ENCODE data around the gene TALDO1.

The TALDO1 gene

GRCh38 chr11:777288-778255 is 30.3 kb downstream of the TALDO1 start, which contains the start of gene GATD1:
GATD1 (minus strand) TSS chr11:777487; CDS start chr11:777462, 25 bp downstream.
- Mint-ChIP-seq H3K36me3 (ENCODE audit: low read depth) (no peaks in the 10 kb centered on the region), H3K4me1 (ENCODE audit: low read depth) (peaks cover 9% of the 10 kb centered on the region), H3K4me3 (peak within 1 kb of the TSS; percentile 81), H3K27ac (peak within 1 kb of the TSS; percentile 77), H3K27me3 (ENCODE audit: low read depth) (no peaks in the 10 kb centered on the region), H3K9me3 (no peaks in the 10 kb centered on the region)

DNA sequence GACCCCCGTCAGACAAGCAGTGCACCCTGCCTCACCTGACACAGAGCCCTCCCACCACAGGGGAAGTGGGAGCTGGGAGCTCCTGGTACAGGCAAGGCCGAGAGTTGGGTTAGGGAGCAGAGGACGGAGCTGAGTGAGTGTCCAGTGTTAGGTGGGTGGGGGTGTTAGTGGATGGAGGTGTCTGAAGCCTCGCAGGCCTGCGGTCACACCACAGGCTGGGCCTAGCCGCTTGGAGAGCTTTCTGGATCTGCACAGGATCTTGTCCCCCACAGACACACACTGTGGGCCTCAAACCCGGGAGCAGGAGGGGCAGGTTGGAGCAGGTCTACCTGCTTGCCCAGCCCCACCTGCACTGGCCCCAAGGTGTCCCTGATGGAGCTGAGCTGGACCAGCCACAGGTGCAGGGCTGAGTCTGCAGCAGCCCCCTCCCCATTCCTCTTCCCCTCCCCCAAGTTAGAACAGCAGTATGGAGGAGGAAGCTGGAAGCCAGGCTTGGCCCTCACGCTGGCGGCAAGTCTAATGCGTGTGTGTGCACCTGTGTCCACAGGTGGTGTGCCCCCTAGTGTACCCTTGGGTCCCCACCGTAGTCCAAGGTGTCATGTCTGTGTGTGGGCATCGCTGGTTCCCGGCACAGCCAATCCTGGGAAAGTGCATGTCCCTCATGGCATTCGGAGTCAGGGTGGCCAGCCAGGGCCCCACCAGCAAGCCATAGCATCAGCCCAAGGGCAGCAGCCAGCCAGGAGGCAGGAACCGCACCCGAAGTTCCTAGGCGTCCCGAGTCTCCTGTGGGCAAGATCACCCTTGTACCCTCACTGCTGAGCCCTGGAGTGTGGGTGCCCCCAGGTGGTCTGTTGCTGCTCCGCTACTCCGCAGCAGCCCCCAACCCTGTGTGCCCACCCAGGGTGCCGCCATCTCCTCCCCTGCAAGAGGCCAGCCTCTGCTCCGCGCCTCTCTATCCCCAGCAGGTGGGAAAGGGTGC is 32.0 kb downstream of the TALDO1 start:
- H3K9me3 Mint-ChIP-seq, result no peaks in the 10 kb centered on the region
- H3K4me1 Mint-ChIP-seq (ENCODE audit: low read depth), result peaks cover 9% of the 10 kb centered on the region
- H3K36me3 Mint-ChIP-seq (ENCODE audit: low read depth), result peaks cover 5% of the 10 kb centered on the region
- H3K4me3 Mint-ChIP-seq, result peak overlapping the region; percentile 25
- no peaks in the 10 kb centered on the region for H3K27me3 Mint-ChIP-seq (ENCODE audit: low read depth)
- H3K27ac Mint-ChIP-seq, result no peak overlapping the region

DNA sequence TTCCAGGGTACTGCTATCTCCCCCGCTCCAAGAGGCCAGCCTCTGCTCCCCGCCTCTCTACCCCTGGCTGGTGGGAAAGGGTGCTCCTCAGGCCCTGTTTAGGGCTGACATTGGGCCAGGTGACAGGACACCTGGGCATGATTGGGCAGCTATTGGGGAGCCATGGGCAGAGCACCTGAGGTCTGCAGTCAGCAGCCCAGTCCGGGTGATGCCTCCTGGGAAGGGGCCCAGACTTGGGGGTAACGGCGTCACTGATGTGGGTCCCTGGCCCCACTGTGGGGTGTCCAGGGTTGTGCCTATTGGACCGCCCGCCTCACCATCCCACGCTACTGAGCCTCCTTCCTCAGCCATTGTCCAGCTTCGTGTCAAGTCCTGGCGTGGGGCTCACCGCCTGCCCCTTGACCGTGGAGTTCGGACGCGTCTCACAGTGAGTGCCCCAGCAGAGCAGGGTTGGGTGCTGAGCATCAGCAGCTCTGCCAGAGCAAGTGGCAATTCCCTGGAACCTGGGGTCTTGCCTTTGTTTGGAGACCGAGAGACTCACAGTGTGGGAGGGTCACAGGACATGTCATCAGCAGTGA is 32.8 kb downstream of the TALDO1 start:
- Mint-ChIP-seq H3K4me1 (ENCODE audit: low read depth) (peaks cover 9% of the 10 kb centered on the region), H3K36me3 (ENCODE audit: low read depth) (peaks cover 5% of the 10 kb centered on the region), H3K4me3 (no peak overlapping the region), H3K27me3 (ENCODE audit: low read depth) (no peaks in the 10 kb centered on the region), H3K27ac (no peak overlapping the region), H3K9me3 (no peaks in the 10 kb centered on the region)

- Mint-ChIP-seq H3K9me3 (no peaks in the 10 kb centered on the region), H3K4me3 (no peak overlapping the region), H3K27me3 (ENCODE audit: low read depth) (no peaks in the 10 kb centered on the region), H3K36me3 (ENCODE audit: low read depth) (peaks cover 5% of the 10 kb centered on the region), H3K4me1 (ENCODE audit: low read depth) (peaks cover 1% of the 10 kb centered on the region), H3K27ac (no peak overlapping the region)
Observed at GRCh38 chr11:782264-783174, 35.3 kb downstream of the TALDO1 start.

GRCh38 chr11:783581-784015 is 36.3 kb downstream of the TALDO1 start:
- Mint-ChIP-seq H3K9me3 (no peaks in the 10 kb centered on the region), H3K27me3 (ENCODE audit: low read depth) (no peaks in the 10 kb centered on the region), H3K27ac (no peak overlapping the region), H3K36me3 (ENCODE audit: low read depth) (peaks cover 5% of the 10 kb centered on the region), H3K4me1 (ENCODE audit: low read depth) (no peaks in the 10 kb centered on the region), H3K4me3 (no peak overlapping the region)

- no peaks in the 10 kb centered on the region for H3K27me3 Mint-ChIP-seq (ENCODE audit: low read depth)
- no peaks in the 10 kb centered on the region for H3K4me1 Mint-ChIP-seq (ENCODE audit: low read depth)
- no peaks in the 10 kb centered on the region for H3K9me3 Mint-ChIP-seq
- H3K36me3 Mint-ChIP-seq (ENCODE audit: low read depth), result peaks cover 5% of the 10 kb centered on the region
- no peak overlapping the region for H3K27ac Mint-ChIP-seq
- no peak overlapping the region for H3K4me3 Mint-ChIP-seq
Observed at GRCh38 chr11:786235-787083, 39.2 kb downstream of the TALDO1 start.

GRCh38 chr11:787084-787675 is 39.9 kb downstream of the TALDO1 start:
- H3K9me3 Mint-ChIP-seq, result no peaks in the 10 kb centered on the region
- no peaks in the 10 kb centered on the region for H3K4me1 Mint-ChIP-seq (ENCODE audit: low read depth)
- H3K27me3 Mint-ChIP-seq (ENCODE audit: low read depth), result no peaks in the 10 kb centered on the region
- peaks cover 5% of the 10 kb centered on the region for H3K36me3 Mint-ChIP-seq (ENCODE audit: low read depth)
- H3K4me3 Mint-ChIP-seq, result no peak overlapping the region
- no peak overlapping the region for H3K27ac Mint-ChIP-seq

DNA sequence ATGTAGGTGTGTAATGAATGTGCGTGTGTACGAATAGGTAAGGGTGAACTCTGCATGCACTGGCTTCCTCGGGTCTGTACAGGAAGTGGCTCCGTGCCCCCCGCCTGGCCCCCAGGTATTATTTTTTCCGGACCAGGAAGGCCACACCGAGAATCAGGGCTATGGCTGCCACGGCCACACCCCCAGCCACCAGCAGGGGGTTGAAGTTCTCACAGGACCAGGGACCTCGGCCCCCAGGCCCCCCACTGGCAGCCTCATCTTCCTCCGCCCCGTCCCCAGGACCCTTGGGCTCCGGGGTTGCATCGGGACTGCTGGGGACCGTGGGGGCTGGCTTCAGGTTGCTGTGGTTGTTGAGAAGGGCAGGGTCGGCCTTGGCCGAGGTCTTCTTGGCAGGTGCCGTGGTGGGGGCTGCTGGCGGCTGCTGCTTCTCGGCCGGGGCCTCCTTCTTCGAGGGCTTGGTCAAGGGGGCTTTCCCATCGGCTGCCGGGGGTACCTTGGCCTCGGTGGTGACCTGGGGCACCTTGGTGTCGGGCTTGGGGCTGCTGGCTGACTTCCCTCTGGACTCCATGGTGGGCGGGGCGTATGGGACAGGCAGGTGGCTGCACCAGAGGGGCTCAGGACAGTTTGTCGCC is 40.9 kb downstream of the TALDO1 start:
- no peak overlapping the region for H3K4me3 Mint-ChIP-seq
- H3K27ac Mint-ChIP-seq, result no peak overlapping the region
- peaks cover 5% of the 10 kb centered on the region for H3K36me3 Mint-ChIP-seq (ENCODE audit: low read depth)
- no peaks in the 10 kb centered on the region for H3K9me3 Mint-ChIP-seq
- no peaks in the 10 kb centered on the region for H3K27me3 Mint-ChIP-seq (ENCODE audit: low read depth)
- H3K4me1 Mint-ChIP-seq (ENCODE audit: low read depth), result no peaks in the 10 kb centered on the region

- no peaks in the 10 kb centered on the region for H3K4me1 Mint-ChIP-seq (ENCODE audit: low read depth)
- H3K36me3 Mint-ChIP-seq (ENCODE audit: low read depth), result peaks cover 3% of the 10 kb centered on the region
- H3K4me3 Mint-ChIP-seq, result peak overlapping the region; percentile 21
- no peak overlapping the region for H3K27ac Mint-ChIP-seq
- H3K27me3 Mint-ChIP-seq (ENCODE audit: low read depth), result no peaks in the 10 kb centered on the region
- H3K9me3 Mint-ChIP-seq, result no peaks in the 10 kb centered on the region
Observed at GRCh38 chr11:788953-789940, 42.0 kb downstream of the TALDO1 start.

DNA sequence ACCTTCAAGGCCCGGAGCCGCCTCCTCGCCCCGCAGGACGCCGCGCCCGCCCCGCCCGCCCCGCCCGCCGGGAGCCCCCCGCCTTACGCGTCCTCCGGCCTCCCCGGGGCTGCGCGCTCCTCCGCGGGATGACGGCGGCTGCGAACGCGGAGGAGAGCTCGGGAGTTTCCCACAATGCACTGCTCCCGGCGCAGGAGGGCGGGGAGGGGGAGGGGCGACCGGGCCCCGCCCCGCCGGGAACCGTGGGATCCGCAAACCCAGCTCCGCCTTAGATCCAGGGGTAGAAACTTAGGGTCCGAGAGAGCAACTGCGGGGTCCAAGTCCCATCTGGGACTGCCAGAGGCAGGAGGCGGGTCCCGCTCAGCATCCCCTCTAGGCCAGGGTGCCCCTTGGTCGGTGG is 42.7 kb downstream of the TALDO1 start, which contains the start of gene CEND1:
CEND1 (minus strand) TSS at position 148 of the 400 bp plus-strand sequence. CDS start 1,514 bp downstream, outside the sequence.
- Mint-ChIP-seq H3K9me3 (no peaks in the 10 kb centered on the region), H3K4me1 (ENCODE audit: low read depth) (no peaks in the 10 kb centered on the region), H3K27me3 (ENCODE audit: low read depth) (no peaks in the 10 kb centered on the region), H3K4me3 (peak within 1 kb of the TSS; percentile 21), H3K27ac (no peak within 1 kb of the TSS), H3K36me3 (ENCODE audit: low read depth) (peaks cover 3% of the 10 kb centered on the region)

All from T-helper 1 cell treated with Interleukin-12 subunit alpha and Interleukin-12 subunit beta and Interleukin-4 antibody, amounts not matched to agents 30 μg/mL and 1 μg/mL, for 36 hours (primary cell).